ENCODE measurements around the gene JPT1.

The JPT1 gene

DNA sequence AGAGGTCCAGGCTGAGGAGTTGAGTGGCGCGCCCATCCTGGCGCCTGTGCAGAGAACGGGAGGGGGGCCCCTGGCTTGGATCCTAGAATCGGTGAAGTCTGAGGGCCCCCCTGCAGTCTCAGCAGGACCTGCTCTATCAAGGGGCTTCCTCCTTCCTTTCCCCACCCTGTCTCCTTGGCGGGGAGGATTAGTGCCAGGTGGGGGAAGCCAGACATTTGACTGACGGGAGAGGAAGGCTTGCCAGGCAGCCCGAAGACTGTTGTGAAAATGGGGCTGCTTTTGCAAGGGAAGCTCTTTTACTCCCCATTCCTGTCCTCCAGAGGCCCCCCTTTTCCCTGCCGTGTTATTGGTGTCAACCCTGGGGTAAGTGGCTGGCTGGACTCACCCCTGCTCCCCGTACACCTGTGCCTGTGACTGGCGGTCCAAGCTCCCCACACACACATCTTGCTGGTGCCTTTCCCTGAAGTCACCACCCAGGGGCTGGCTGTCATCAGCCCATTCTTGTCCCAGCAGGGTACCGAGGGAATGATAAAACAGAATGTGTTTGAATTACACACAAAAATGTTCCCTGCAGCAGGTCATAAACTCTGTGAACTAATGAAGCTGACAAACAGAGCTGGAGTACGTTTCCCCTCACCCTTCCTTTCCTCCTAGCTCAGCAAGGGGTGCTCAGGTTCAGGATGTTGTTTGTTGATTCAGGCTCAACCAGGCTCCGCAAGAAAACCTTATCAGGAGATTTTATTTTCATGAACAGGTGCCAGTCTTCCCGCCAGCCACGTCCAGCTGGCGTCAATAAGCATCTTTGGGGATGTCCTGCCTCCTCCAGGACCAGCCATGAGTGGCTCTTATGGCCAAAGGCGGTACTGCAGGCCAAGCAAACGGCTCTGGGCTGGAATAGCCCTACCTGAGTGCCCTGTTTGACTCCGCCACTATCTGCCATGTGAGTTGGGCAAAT, 48.9 kb downstream of the JPT1 start (continued):
- TF ChIP-seq PRDM10 (tag by site-specific recombination; IDR thresholded peaks at IDR 0.05) (peak; percentile 88), ZEB2 (tag by site-specific recombination; IDR thresholded peaks at IDR 0.05) (peak; percentile 85), ZNF350 (tag by site-specific recombination; IDR thresholded peaks at IDR 0.05) (no peak), ZNF266 (tag by site-specific recombination; IDR thresholded peaks at IDR 0.05; ENCODE audit: low read depth) (no peak), ZBTB7A (tag by site-specific recombination; IDR thresholded peaks at IDR 0.05; ENCODE audit: low read depth) (no peak), ZNF354C (tag by site-specific recombination; IDR thresholded peaks at IDR 0.05; ENCODE audit: borderline replicate concordance, low read depth) (no peak), ZNF433 (tag by site-specific recombination; IDR thresholded peaks at IDR 0.05; ENCODE audit: low read depth) (no peak), ZNF311 (tag by site-specific recombination; IDR thresholded peaks at IDR 0.05; ENCODE audit: borderline replicate concordance) (no peak), ZNF792 (tag by site-specific recombination; IDR thresholded peaks at IDR 0.05) (no peak), KLF7 (tag by site-specific recombination; IDR thresholded peaks at IDR 0.05; ENCODE audit: borderline replicate concordance) (peak; percentile 86; the same call in 1 of the 2 replicates), RBAK (tag by site-specific recombination; IDR thresholded peaks at IDR 0.05) (no peak), ZNF362 (tag by site-specific recombination; IDR thresholded peaks at IDR 0.05) (no peak), ZSCAN16 (tag by site-specific recombination; IDR thresholded peaks at IDR 0.05) (peak; percentile 94), ZNF571 (tag by site-specific recombination; IDR thresholded peaks at IDR 0.05) (no peak), ZNF654 (tag by site-specific recombination; IDR thresholded peaks at IDR 0.05; ENCODE audit: low read depth) (0 out of 2 replicates have a peak, but pooled peaks have one; percentile 5), ZNF76 (tag by site-specific recombination; IDR thresholded peaks at IDR 0.05; ENCODE audit: borderline replicate concordance, low read depth) (0 out of 2 replicates have a peak, but pooled peaks have one; percentile 39), ZNF335 (tag by site-specific recombination; conservative IDR thresholded peaks at IDR 0.05) (peak; percentile 85; the same call in 1 of the 2 replicates), ZIC2 (tag by site-specific recombination; IDR thresholded peaks at IDR 0.05) (peak; percentile 100), MZF1 (tag by site-specific recombination; IDR thresholded peaks at IDR 0.05; ENCODE audit: borderline replicate concordance) (peak; percentile 87)
- TF ChIP-seq, protein P1, sequence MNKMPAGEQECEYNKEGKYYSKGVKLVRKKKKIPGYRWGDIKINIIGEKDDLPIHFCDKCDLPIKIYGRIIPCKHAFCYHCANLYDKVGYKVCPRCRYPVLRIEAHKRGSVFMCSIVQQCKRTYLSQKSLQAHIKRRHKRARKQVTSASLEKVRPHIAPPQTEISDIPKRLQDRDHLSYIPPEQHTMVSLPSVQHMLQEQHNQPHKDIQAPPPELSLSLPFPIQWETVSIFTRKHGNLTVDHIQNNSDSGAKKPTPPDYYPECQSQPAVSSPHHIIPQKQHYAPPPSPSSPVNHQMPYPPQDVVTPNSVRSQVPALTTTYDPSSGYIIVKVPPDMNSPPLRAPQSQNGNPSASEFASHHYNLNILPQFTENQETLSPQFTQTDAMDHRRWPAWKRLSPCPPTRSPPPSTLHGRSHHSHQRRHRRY (tag by site-specific recombination; IDR thresholded peaks at IDR 0.05): peak; percentile 94; the same call in 1 of the 2 replicates
- TF ChIP-seq, protein P2, sequence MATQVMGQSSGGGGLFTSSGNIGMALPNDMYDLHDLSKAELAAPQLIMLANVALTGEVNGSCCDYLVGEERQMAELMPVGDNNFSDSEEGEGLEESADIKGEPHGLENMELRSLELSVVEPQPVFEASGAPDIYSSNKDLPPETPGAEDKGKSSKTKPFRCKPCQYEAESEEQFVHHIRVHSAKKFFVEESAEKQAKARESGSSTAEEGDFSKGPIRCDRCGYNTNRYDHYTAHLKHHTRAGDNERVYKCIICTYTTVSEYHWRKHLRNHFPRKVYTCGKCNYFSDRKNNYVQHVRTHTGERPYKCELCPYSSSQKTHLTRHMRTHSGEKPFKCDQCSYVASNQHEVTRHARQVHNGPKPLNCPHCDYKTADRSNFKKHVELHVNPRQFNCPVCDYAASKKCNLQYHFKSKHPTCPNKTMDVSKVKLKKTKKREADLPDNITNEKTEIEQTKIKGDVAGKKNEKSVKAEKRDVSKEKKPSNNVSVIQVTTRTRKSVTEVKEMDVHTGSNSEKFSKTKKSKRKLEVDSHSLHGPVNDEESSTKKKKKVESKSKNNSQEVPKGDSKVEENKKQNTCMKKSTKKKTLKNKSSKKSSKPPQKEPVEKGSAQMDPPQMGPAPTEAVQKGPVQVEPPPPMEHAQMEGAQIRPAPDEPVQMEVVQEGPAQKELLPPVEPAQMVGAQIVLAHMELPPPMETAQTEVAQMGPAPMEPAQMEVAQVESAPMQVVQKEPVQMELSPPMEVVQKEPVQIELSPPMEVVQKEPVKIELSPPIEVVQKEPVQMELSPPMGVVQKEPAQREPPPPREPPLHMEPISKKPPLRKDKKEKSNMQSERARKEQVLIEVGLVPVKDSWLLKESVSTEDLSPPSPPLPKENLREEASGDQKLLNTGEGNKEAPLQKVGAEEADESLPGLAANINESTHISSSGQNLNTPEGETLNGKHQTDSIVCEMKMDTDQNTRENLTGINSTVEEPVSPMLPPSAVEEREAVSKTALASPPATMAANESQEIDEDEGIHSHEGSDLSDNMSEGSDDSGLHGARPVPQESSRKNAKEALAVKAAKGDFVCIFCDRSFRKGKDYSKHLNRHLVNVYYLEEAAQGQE (tag by site-specific recombination; IDR thresholded peaks at IDR 0.05): no peak
- TF ChIP-seq, protein P3, sequence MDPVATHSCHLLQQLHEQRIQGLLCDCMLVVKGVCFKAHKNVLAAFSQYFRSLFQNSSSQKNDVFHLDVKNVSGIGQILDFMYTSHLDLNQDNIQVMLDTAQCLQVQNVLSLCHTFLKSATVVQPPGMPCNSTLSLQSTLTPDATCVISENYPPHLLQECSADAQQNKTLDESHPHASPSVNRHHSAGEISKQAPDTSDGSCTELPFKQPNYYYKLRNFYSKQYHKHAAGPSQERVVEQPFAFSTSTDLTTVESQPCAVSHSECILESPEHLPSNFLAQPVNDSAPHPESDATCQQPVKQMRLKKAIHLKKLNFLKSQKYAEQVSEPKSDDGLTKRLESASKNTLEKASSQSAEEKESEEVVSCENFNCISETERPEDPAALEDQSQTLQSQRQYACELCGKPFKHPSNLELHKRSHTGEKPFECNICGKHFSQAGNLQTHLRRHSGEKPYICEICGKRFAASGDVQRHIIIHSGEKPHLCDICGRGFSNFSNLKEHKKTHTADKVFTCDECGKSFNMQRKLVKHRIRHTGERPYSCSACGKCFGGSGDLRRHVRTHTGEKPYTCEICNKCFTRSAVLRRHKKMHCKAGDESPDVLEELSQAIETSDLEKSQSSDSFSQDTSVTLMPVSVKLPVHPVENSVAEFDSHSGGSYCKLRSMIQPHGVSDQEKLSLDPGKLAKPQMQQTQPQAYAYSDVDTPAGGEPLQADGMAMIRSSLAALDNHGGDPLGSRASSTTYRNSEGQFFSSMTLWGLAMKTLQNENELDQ (tag by site-specific recombination; IDR thresholded peaks at IDR 0.05; ENCODE audit: low read depth): peak; percentile 61; the same call in 1 of the 2 replicates
- TF ChIP-seq, protein P4, sequence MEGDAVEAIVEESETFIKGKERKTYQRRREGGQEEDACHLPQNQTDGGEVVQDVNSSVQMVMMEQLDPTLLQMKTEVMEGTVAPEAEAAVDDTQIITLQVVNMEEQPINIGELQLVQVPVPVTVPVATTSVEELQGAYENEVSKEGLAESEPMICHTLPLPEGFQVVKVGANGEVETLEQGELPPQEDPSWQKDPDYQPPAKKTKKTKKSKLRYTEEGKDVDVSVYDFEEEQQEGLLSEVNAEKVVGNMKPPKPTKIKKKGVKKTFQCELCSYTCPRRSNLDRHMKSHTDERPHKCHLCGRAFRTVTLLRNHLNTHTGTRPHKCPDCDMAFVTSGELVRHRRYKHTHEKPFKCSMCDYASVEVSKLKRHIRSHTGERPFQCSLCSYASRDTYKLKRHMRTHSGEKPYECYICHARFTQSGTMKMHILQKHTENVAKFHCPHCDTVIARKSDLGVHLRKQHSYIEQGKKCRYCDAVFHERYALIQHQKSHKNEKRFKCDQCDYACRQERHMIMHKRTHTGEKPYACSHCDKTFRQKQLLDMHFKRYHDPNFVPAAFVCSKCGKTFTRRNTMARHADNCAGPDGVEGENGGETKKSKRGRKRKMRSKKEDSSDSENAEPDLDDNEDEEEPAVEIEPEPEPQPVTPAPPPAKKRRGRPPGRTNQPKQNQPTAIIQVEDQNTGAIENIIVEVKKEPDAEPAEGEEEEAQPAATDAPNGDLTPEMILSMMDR (tag by site-specific recombination; IDR thresholded peaks at IDR 0.05): peak; percentile 68; the same call in 1 of the 2 replicates

All from HEK293 (cell line).